B cell (primary cell): ENCODE measurements around the gene ENTPD1. TPM values are rescaled to one million over a fixed set of nuclear protein-coding genes. Genes with fewer than 3 reads are reported as not detected.
"Not testable (repeated sequence)": the region's sequence is repeated elsewhere in the genome, so short reads cannot be mapped to it uniquely, and the experiment has no call there.

ENCODE experiments used
- ATAC-seq: fragments of 200-7000 bp; cut with Tn5 transposase; one replicate; pipeline ENCODE4 v1.10.0; 2021; ENCODE audit warnings: low read depth, mild to moderate bottlenecking, moderate number of reproducible peaks, moderate library complexity
- CTCF ChIA-PET: fragments of 350-600 bp; sonication (Branson Sonifier 250); formaldehyde crosslinking; loops from one replicate; lab custom pipeline; 2021; ENCODE audit warnings: antibody characterized with exemption, inconsistent platforms; lab: Charles Lee
- POLR2A ChIA-PET: fragments of 350-600 bp; sonication (Branson Sonifier 250); formaldehyde crosslinking; loops from one replicate; lab custom pipeline; 2021; ENCODE audit warnings: antibody characterized with exemption; lab: Charles Lee
- DNase-seq: peaks from one replicate; pipeline ENCODE4 v3.0.0; 2013
- H2AFZ ChIP-seq: 2 replicates; pipeline ENCODE4 v1.6.1; 2012; ENCODE audit warnings: mild to moderate bottlenecking, low read depth, low read length; ENCODE audit not compliant: insufficient read depth, poor library complexity, severe bottlenecking
- H3K27ac ChIP-seq, 2 donors: 1 replicate in 1 of 2; 2 replicates in 1 of 2; pipeline ENCODE4 v1.5.1; 2012 to 2013; ENCODE audit warnings: low read length in 2 of 2, mild to moderate bottlenecking in 2 of 2, moderate library complexity in 1 of 2
- H3K27me3 ChIP-seq, 4 experiments: fragments of 200-600 bp in 1 of 4; sonication (generic) in 1 of 4; replicated peaks in 1 of 4; 1 replicate in 2 of 4; 2 replicates in 2 of 4; pipeline versions ENCODE4 v1.6.1 to v1.7.0; 2013 to 2016; ENCODE audit warnings: low read length in 3 of 4, mild to moderate bottlenecking in 2 of 4, mixed read lengths in 1 of 4, moderate library complexity in 1 of 4; ENCODE audit not compliant: insufficient read depth in 4 of 4, control insufficient read depth in 3 of 4; ENCODE audit errors: control extremely low read depth in 1 of 4
- H3K36me3 ChIP-seq, 2 experiments: replicated peaks in 1 of 2; 1 replicate in 1 of 2; 2 replicates in 1 of 2; pipeline versions ENCODE4 v1.6.1 to v1.7.1; 2013; ENCODE audit warnings: low read length in 1 of 2; ENCODE audit not compliant: insufficient read depth in 2 of 2, control insufficient read depth in 1 of 2; ENCODE audit errors: control extremely low read depth in 1 of 2, extremely low read depth in 1 of 2
- H3K4me1 ChIP-seq, 2 donors: fragments of 200-600 bp in 1 of 2; sonication (generic) in 1 of 2; 1 replicate in 1 of 2; 2 replicates in 1 of 2; pipeline versions ENCODE4 v1.5.1 to v1.6.1; 2013 to 2017; ENCODE audit warnings: low read length in 2 of 2; ENCODE audit not compliant: control insufficient read depth in 2 of 2, insufficient read depth in 2 of 2
- H3K4me2 ChIP-seq: replicated peaks from 2 replicates; pipeline ENCODE3; 2012; ENCODE audit warnings: mild to moderate bottlenecking, low read depth, low read length; ENCODE audit not compliant: poor library complexity, severe bottlenecking
- H3K4me3 ChIP-seq, 5 experiments: fragments of 200-600 bp in 1 of 5; sonication (generic) in 1 of 5; 1 replicate in 3 of 5; 2 replicates in 2 of 5; pipeline versions ENCODE4 v1.5.1 to v1.7.0; 2011 to 2016; ENCODE audit warnings: low read length in 4 of 5, mild to moderate bottlenecking in 4 of 5, low read depth in 2 of 5, control low read depth in 1 of 5, moderate library complexity in 1 of 5; ENCODE audit not compliant: insufficient read depth in 1 of 5; ENCODE audit errors: control extremely low read depth in 1 of 5, extremely low read depth in 1 of 5
- H3K79me2 ChIP-seq: fragments of 200-600 bp; sonication (generic); one replicate; pipeline ENCODE4 v1.6.0; 2016; ENCODE audit warnings: low read length; ENCODE audit not compliant: control insufficient read depth, insufficient read depth
- H3K9ac ChIP-seq: fragments of 200-600 bp; sonication (generic); 2 replicates; pipeline ENCODE4 v1.6.1; 2017; ENCODE audit warnings: mild to moderate bottlenecking, low read length, moderate library complexity
- H3K9me3 ChIP-seq, 3 donors: one replicate each; pipeline versions ENCODE4 v1.6.1 to v1.7.1; 2013; ENCODE audit warnings: low read length in 2 of 3; ENCODE audit not compliant: control insufficient read depth in 2 of 3, insufficient read depth in 1 of 3; ENCODE audit errors: control extremely low read depth in 1 of 3
- H4K20me1 ChIP-seq: 2 replicates; pipeline ENCODE4 v1.6.0; 2012; ENCODE audit warnings: mild to moderate bottlenecking, low read length; ENCODE audit not compliant: insufficient read depth, control insufficient read depth, poor library complexity, severe bottlenecking
- H3K27ac Mint-ChIP-seq: one replicate; pipeline ENCODE4 v1.8.0; 2021; ENCODE audit warnings: mixed read lengths
- H3K27me3 Mint-ChIP-seq: one replicate; pipeline ENCODE4 v1.8.0; 2021; ENCODE audit warnings: mixed read lengths
- H3K4me1 Mint-ChIP-seq: one replicate; pipeline ENCODE4 v1.8.0; 2021; ENCODE audit warnings: mixed read lengths
- H3K4me3 Mint-ChIP-seq: one replicate; pipeline ENCODE4 v1.8.0; 2021; ENCODE audit warnings: mixed read lengths
- H3K9me3 Mint-ChIP-seq: one replicate; pipeline ENCODE4 v1.8.0; 2022; ENCODE audit warnings: mixed read lengths; ENCODE audit not compliant: insufficient read depth
- EZH2 ChIP-seq: IDR thresholded peaks from 2 replicates; pipeline ENCODE4 v1.6.1; 2012; ENCODE audit warnings: borderline replicate concordance, low read depth, mild to moderate bottlenecking, moderate library complexity, low read length; ENCODE audit not compliant: insufficient read depth, poor library complexity, severe bottlenecking
- WGBS: methylation state at CpG from one replicate; pipeline ENCODE4 v1.1.5; 2013; ENCODE audit warnings: missing lambda C conversion rate; ENCODE audit not compliant: insufficient coverage; 5-methylcytosine and 5-hydroxymethylcytosine counted together
- intact Hi-C: fragments of 100-400 bp; cut with micrococcal nuclease; formaldehyde crosslinking; loops from one replicate; pipeline ENCODE4 v1.10.0; 2022
- polyA plus RNA-seq: library from polyadenylated mRNA; depleted of rRNA; stranded (reverse); fragments of >200 nt; gene quantifications from 2 replicates; pipeline ENCODE4 v1.2.3, GENCODE V29; 2012
- total RNA-seq, 2 donors: library from RNA; stranded (reverse); fragments of 120-200 nt in 1 of 2; gene quantifications; 1 replicate in 1 of 2; 2 replicates in 1 of 2; pipeline versions ENCODE4 v1.2.3 to v1.2.4, GENCODE V29; 2013 to 2022
- TF ChIP-seq, protein P1 (sequence below): fragments of 200-600 bp; IDR thresholded peaks from one replicate; pipeline ENCODE4 v1.8.0; 2022; ENCODE audit warnings: antibody characterized with exemption, mild to moderate bottlenecking

The ENTPD1 gene
- total and polyA plus RNA-seq, 2 donors (not counting 1 experiment from before 2014, with no cell fraction given): 25.9 to 96.3 TPM

DNA sequence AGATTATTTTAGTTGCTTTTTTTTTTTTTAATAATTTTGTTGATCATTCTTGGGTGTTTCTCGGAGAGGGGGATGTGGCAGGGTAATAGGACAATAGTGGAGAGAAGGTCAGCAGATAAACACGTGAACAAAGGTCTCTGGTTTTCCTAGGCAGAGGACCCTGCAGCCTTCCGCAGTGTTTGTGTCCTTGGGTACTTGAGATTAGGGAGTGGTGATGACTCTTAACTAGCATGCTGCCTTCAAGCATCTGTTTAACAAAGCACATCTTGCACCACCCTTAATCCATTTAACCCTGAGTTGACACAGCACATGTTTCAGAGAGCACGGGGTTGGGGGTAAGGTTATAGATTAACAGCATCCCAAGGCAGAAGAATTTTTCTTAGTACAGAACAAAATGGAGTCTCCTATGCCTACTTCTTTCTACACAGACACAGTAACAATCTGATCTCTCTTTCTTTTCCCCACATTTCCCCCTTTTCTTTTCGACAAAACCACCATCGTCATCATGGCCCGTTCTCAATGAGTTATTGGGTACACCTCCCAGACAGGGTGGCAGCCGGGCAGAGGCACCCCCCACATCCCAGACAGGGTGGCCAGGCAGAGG lies 52.8 kb downstream of the ENTPD1 start:
- Histone ChIP-seq H3K79me2 (peaks cover 71% of the 10 kb centered on the region), H3K36me3 (peaks cover 2 to 12% of the 10 kb centered on the region in 2 experiments), H3K4me1 (peaks cover 16 to 35% of the 10 kb centered on the region in 2 donors)
- H3K4me3 ChIP-seq, H3K9ac ChIP-seq, H2AFZ ChIP-seq, H3K4me3 Mint-ChIP-seq, POLR2A ChIA-PET, intact Hi-C loops, ATAC-seq, H3K9me3 ChIP-seq, H3K27me3 Mint-ChIP-seq, H3K27ac ChIP-seq, H3K9me3 Mint-ChIP-seq, H3K4me2 ChIP-seq, H4K20me1 ChIP-seq, DNase-seq, H3K27me3 ChIP-seq: not testable (repeated sequence)
- H3K4me1 Mint-ChIP-seq: peaks cover 72% of the 10 kb centered on the region
- WGBS: 100% methylated on average over 3 of the region's 8 CpGs
- H3K27ac Mint-ChIP-seq: peak overlapping the region; percentile 37
- CTCF ChIA-PET: interaction anchor here (0.7 kb wide), 1 partner anchor 10 kb away, joined by 4 read pairs; no protein-coding TSS in a partner anchor

DNA sequence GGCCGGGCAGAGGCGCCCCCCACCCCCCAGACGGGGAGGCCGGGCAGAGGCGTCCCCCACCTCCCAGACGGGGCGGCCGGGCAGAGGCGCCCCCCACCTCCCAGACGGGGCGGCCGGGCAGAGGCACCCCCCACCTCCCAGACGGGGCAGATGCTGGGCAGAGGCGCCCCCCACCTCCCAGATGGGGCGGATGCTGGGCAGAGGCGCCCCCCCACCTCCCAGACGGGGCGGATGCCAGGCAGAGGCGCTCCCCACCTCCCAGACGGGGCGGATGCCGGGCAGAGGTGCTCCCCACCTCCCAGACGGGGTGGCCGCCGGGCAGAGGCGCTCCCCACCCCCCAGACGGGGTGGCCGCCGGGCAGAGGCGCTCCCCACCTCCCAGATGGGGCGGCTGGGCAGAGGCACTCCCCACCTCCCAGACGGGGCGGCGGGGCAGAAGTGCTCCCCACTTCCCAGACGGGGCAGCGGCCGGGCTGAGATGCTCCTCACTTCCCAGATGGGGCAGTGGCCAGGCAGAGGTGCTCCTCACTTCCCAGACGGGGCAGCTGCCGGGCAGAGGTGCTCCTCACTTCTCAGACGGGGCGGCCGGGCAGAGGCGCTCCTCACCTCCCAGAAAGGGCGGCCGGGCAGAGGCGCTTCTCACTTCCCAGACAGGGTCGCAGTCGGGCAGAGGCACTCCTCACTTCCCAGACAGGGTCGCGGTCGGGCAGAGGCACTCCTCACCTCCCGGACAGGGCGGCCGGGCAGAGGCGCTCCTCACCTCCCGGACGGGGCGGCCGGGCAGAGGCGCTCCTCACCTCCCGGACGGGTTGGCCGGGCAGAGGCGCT lies 53.6 kb downstream of the ENTPD1 start:
- Histone ChIP-seq H3K4me2 (no peak overlapping the region), H3K27ac (no peak overlapping the region), H4K20me1 (no peaks in the 10 kb centered on the region), H3K4me1 (peaks cover 24 to 43% of the 10 kb centered on the region in 2 donors), H3K9ac (no peak overlapping the region), H3K9me3 (peaks cover 0 to 9% (median 0%) of the 10 kb centered on the region in 3 donors), H3K36me3 (peaks cover 2 to 12% of the 10 kb centered on the region in 2 experiments), H3K27me3 (no peaks in the 10 kb centered on the region), H2AFZ (no peak overlapping the region), H3K79me2 (peaks cover 70% of the 10 kb centered on the region), H3K4me3 (no peak overlapping the region)
- H3K4me3 Mint-ChIP-seq: no peak overlapping the region
- no peak overlapping the region for H3K27ac Mint-ChIP-seq
- intact Hi-C loops: loop anchor here (2.0 kb wide), 1 partner anchor 15 kb away; no protein-coding TSS in a partner anchor
- H3K9me3 Mint-ChIP-seq: no peaks in the 10 kb centered on the region
- peaks cover 72% of the 10 kb centered on the region for H3K4me1 Mint-ChIP-seq
- CTCF ChIA-PET: no interaction called here
- no peak for ATAC-seq
- 98% methylated on average over 40 of the region's 64 CpGs for WGBS
- POLR2A ChIA-PET: no interaction called here
- DNase-seq: no peak
- TF ChIP-seq EZH2: no peak
- TF ChIP-seq, protein P1, sequence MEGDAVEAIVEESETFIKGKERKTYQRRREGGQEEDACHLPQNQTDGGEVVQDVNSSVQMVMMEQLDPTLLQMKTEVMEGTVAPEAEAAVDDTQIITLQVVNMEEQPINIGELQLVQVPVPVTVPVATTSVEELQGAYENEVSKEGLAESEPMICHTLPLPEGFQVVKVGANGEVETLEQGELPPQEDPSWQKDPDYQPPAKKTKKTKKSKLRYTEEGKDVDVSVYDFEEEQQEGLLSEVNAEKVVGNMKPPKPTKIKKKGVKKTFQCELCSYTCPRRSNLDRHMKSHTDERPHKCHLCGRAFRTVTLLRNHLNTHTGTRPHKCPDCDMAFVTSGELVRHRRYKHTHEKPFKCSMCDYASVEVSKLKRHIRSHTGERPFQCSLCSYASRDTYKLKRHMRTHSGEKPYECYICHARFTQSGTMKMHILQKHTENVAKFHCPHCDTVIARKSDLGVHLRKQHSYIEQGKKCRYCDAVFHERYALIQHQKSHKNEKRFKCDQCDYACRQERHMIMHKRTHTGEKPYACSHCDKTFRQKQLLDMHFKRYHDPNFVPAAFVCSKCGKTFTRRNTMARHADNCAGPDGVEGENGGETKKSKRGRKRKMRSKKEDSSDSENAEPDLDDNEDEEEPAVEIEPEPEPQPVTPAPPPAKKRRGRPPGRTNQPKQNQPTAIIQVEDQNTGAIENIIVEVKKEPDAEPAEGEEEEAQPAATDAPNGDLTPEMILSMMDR: no peak
- H3K27me3 Mint-ChIP-seq: no peaks in the 10 kb centered on the region
